CD4-positive, alpha-beta T cell treated with Interleukin-2 at 100 ng/mL for 4 hours (primary cell): ENCODE data around the gene EBI3.
"Not testable (repeated sequence)": the region's sequence is repeated elsewhere in the genome, so short reads cannot be mapped to it uniquely, and the experiment has no call there.

Experiments used
- DNase-seq: peaks from one replicate; pipeline ENCODE4 v3.0.0-alpha.2; 2020; ENCODE audit warnings: low spot score

The EBI3 gene

DNA sequence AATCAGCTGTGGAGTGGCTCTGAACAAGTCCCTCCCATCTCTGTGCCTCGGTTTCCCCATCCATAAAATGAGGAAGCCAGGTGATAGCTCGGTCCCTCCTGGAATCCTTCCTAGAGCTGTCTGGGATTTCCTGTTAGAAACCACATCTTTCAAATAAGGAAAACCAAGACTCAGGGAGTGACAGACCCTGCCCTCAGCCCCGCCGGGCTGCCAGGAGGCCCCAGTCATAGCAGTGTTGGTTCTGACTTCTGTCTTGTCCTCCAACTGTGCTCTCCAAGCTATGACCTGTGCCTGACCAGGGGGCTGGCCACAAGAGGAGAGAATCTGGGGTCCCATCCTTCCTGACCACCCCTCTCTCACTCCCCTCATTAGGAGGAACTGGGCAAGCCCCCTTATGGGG lies 48.7 kb downstream of the EBI3 start:
- no peak for DNase-seq

GRCh38 chr19:4278419-4279266 lies 49.3 kb downstream of the EBI3 start, which contains the start of gene SHD:
SHD (plus strand) TSS chr19:4279266; CDS start chr19:4280064, 798 bp downstream.
- no peak for DNase-seq

- no peak for DNase-seq
Measured at GRCh38 chr19:4279267-4279529, 49.9 kb downstream of the EBI3 start.

DNA sequence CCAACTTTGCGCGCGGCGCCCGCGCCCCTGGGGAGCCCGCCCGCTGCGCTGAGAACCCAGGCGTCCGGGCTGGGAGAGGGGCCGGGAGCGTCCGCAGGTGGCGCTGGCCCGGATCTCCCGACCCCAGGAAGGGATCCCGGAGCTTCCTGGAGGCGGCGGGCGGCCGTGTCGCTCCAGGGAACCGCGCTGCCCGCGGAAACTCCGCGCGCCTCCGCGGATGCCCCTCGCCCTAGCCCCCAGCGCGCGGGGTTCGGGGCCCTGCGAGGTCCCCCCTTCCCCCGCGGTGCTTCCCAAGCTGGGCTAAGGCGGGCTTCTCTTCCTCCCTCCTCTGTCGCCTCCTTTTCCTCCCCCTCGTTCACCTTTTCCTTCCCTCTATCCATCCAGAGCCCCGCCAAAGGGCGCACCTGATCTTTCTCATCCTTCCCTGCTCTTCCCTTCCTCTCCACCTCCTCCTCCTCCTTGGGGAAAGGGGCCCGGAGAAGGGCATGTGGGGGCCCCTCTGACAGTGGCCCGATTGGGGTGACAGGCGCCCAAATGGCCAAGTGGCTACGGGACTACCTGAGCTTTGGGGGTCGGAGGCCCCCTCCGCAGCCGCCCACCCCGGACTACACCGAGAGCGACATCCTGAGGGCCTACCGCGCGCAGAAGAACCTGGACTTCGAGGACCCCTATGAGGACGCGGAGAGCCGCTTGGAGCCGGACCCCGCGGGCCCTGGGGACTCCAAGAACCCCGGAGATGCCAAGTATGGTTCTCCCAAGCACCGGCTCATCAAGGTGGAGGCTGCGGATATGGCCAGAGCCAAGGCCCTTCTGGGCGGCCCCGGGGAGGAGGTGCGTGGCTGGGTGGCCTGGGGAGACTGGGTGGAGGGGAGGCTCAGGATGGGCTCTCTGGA lies 50.5 kb downstream of the EBI3 start:
- DNase-seq, result no peak

GRCh38 chr19:4284176-4284958 lies 55.0 kb downstream of the EBI3 start:
- no peak for DNase-seq

GRCh38 chr19:4284974-4285373 lies 55.7 kb downstream of the EBI3 start:
- DNase-seq, result no peak

GRCh38 chr19:4286141-4286540 lies 56.8 kb downstream of the EBI3 start:
- DNase-seq, result not testable (repeated sequence)
